Kidney (tissue), 14 donors: ENCODE measurements around the gene VCL. TPM values are rescaled to one million over a fixed set of nuclear protein-coding genes. Genes with fewer than 3 reads are reported as not detected.

Source experiments
- DNase-seq, 5 donors: peaks; one replicate each; pipeline ENCODE4 v3.0.0-alpha.2; 2013 to 2020
- FAIRE-seq: peaks from 2 replicates; lab custom pipeline; 2012; peaks lifted over from hg19 to GRCh38; lab: Jason Lieb, UNC
- H3K27ac ChIP-seq, 2 donors: one replicate each; pipeline ENCODE4 v1.7.0; 2013; ENCODE audit warnings: low read depth in 2 of 2, low read length in 2 of 2, inconsistent platforms in 1 of 2
- H3K27me3 ChIP-seq: one replicate; pipeline ENCODE4 v1.7.1; 2013; ENCODE audit warnings: low read length, inconsistent platforms; ENCODE audit not compliant: control insufficient read depth, insufficient read depth
- H3K36me3 ChIP-seq, 3 donors: one replicate each; pipeline versions ENCODE4 v1.7.0 to v1.7.1; 2013; ENCODE audit warnings: low read length in 3 of 3, control low read depth in 1 of 3, inconsistent platforms in 1 of 3; ENCODE audit not compliant: insufficient read depth in 3 of 3, control insufficient read depth in 2 of 3
- H3K4me1 ChIP-seq, 3 donors: one replicate each; pipeline versions ENCODE4 v1.7.0 to v1.7.1; 2013; ENCODE audit warnings: low read length in 3 of 3, inconsistent platforms in 1 of 3, low read depth in 1 of 3; ENCODE audit not compliant: control insufficient read depth in 2 of 3, insufficient read depth in 2 of 3
- H3K4me3 ChIP-seq, 3 donors: one replicate each; pipeline versions ENCODE4 v1.7.0 to v1.8.1; 2013; ENCODE audit warnings: low read length in 3 of 3, control low read depth in 1 of 3, inconsistent platforms in 1 of 3
- H3K9ac ChIP-seq, 3 donors: one replicate each; pipeline versions ENCODE4 v1.7.0 to v1.7.1; 2013; ENCODE audit warnings: low read length in 3 of 3, control low read depth in 1 of 3, inconsistent platforms in 1 of 3
- H3K9me3 ChIP-seq, 3 donors: one replicate each; pipeline versions ENCODE4 v1.7.0 to v1.7.1; 2013; ENCODE audit warnings: low read length in 3 of 3, control low read depth in 1 of 3, inconsistent platforms in 1 of 3; ENCODE audit not compliant: control insufficient read depth in 2 of 3, insufficient read depth in 1 of 3
- intact Hi-C: fragments of 100-400 bp; cut with DNase I; formaldehyde crosslinking; loops from one replicate; pipeline ENCODE4 v1.11.1; 2022
- polyA plus RNA-seq: library from polyadenylated mRNA; stranded (reverse); fragments of 350-450 nt; fragmentation: Illumina TruSeq; extraction: RNeasy Lipid Tissue Mini Kit (QIAGEN cat#74804); gene quantifications from one replicate; pipeline ENCODE4 v1.2.3, GENCODE V29; 2014; ENCODE audit warnings: low read depth, low replicate concordance; ENCODE audit not compliant: insufficient read depth
- total RNA-seq: library from RNA; stranded (reverse); fragmentation: NEBNext Ultra II Directional; extraction: Animal tissue kit (Norgen Biotek cat#: 25700); gene quantifications from one replicate; pipeline ENCODE4 v1.2.1, GENCODE V29; 2021
- TF ChIP-seq, protein P1 (sequence below): IDR thresholded peaks from 3 replicates; pipeline ENCODE4 v1.5.1; 2012; ENCODE audit warnings: mild to moderate bottlenecking, moderate library complexity, borderline replicate concordance; ENCODE audit not compliant: insufficient read depth; ENCODE audit errors: extremely low read depth
- donor health status: control.
- donor health status: control.
- donor health status: control.
- donor health status: control.
- donor health status: control.
- donor health status: DM: yes; HTN: yes; CAD: no.
- donor health status: Normal renal cell carcinoma (clear cell type).

VCL gene
- total and polyA plus RNA-seq, 2 donors from 2014 or later: 23.8 to 167 TPM

DNA sequence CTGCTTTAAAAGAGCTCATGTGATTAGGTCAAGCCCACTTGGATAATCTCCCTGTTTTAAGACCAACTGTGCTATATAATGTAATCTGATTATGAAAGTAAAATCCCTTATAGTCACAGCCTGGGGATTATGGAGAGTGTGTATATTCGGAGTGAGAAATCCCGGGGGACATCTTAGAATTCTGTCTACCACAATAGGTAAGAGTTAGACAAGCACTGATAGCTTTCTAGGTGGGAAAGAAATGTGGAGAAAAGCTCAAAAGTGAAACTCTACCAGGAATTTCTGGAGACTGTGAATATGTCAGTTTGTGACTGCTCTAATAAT, 2.9 kb upstream of the VCL start:
- Histone ChIP-seq H3K4me3 (no peak overlapping the region), H3K4me1 (peaks cover 0 to 3% (median 0%) of the 10 kb centered on the region in 3 donors), H3K36me3 (no peaks in the 10 kb centered on the region), H3K27ac (no peak overlapping the region), H3K9me3 (no peaks in the 10 kb centered on the region), H3K9ac (no peak overlapping the region), H3K27me3 (no peaks in the 10 kb centered on the region)
- FAIRE-seq (no peak), DNase-seq (no peak)
- TF ChIP-seq, protein P1, sequence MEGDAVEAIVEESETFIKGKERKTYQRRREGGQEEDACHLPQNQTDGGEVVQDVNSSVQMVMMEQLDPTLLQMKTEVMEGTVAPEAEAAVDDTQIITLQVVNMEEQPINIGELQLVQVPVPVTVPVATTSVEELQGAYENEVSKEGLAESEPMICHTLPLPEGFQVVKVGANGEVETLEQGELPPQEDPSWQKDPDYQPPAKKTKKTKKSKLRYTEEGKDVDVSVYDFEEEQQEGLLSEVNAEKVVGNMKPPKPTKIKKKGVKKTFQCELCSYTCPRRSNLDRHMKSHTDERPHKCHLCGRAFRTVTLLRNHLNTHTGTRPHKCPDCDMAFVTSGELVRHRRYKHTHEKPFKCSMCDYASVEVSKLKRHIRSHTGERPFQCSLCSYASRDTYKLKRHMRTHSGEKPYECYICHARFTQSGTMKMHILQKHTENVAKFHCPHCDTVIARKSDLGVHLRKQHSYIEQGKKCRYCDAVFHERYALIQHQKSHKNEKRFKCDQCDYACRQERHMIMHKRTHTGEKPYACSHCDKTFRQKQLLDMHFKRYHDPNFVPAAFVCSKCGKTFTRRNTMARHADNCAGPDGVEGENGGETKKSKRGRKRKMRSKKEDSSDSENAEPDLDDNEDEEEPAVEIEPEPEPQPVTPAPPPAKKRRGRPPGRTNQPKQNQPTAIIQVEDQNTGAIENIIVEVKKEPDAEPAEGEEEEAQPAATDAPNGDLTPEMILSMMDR: no peak
- intact Hi-C loops: no loop called here

DNA sequence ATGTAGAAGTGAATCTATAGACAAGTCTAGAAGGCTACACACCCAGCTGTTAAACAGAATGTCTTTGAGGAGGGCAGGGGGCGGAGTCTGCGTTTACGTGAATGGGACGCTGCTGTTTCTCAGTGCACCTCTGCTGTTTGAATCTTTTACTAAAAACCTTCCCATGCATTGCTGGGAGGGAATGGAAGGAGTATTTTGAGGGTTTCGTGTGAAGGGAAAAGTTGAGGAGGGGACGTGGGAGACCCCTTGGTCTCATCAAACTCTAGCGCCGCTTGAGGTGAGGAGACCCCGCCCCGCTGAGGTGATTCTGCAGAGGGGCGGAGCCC, 492 bp upstream of the VCL start:
- no peaks in the 10 kb centered on the region for H3K27me3 ChIP-seq
- peaks cover 0 to 13% (median 4%) of the 10 kb centered on the region in 3 donors for H3K4me1 ChIP-seq
- H3K4me3 ChIP-seq: peak overlapping the region; percentile 71 to 86 (median 83)
- FAIRE-seq: no peak
- no peak for DNase-seq
- intact Hi-C loops: no loop called here
- H3K27ac ChIP-seq: peak overlapping the region; percentile 76 to 95
- no peaks in the 10 kb centered on the region for H3K36me3 ChIP-seq
- H3K9ac ChIP-seq: peak overlapping the region in 2 of 3 donors; percentile 44 to 75
- no peaks in the 10 kb centered on the region for H3K9me3 ChIP-seq
- TF ChIP-seq, protein P1: no peak

DNA sequence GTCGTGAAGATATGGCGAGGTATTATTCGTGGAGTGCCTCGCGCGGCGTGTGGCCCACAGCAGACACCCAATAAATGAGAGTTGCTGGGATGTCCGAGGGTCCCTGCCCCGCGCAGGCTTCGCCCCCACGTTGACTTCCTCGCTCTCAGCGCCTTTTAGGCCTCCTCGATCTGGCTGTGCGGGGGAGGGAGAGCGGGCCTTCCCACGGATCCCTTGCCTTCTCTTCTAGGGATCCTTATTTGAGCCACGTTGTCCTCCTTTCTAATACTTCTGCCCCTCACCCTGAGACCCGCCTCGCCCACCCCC, 660 bp downstream of the VCL start:
- Histone ChIP-seq H3K27ac (peak overlapping the region; percentile 89 to 95), H3K9me3 (no peaks in the 10 kb centered on the region), H3K4me1 (peaks cover 0 to 13% (median 4%) of the 10 kb centered on the region in 3 donors), H3K4me3 (peak overlapping the region; percentile 87 to 97 (median 89)), H3K9ac (peak overlapping the region; percentile 86 to 97 (median 94)), H3K27me3 (no peaks in the 10 kb centered on the region), H3K36me3 (no peaks in the 10 kb centered on the region)
- FAIRE-seq: no peak
- intact Hi-C loops: no loop called here
- DNase-seq: peak in 1 of 5 donors; percentile 85
- TF ChIP-seq, protein P1: no peak
